IPS DF 6.9 (cell line): ENCODE measurements around the gene INO80E.
A peak's percentile ranks its signal among the peaks of the same experiment; 100 is the strongest.

Source experiments
- DNase-seq: peaks from one replicate; pipeline ENCODE4 v3.0.0-alpha.2; 2013; ENCODE audit warnings: low read depth, low spot score
- H3K27ac ChIP-seq: one replicate; pipeline ENCODE4 v1.5.1; 2013; ENCODE audit warnings: low read length, control low read depth
- H3K27me3 ChIP-seq: 2 replicates; pipeline ENCODE4 v1.6.1; 2013; ENCODE audit warnings: mild to moderate bottlenecking, low read length; ENCODE audit not compliant: control insufficient read depth, insufficient read depth
- H3K36me3 ChIP-seq: 2 replicates; pipeline ENCODE4 v1.6.1; 2013; ENCODE audit warnings: low read length; ENCODE audit not compliant: control insufficient read depth, insufficient read depth
- H3K4me1 ChIP-seq: 2 replicates; pipeline ENCODE4 v1.6.1; 2013; ENCODE audit warnings: low read length; ENCODE audit not compliant: control insufficient read depth, insufficient read depth
- H3K4me3 ChIP-seq: 2 replicates; pipeline ENCODE4 v1.5.1; 2013; ENCODE audit warnings: mild to moderate bottlenecking, low read length
- H3K9me3 ChIP-seq: 2 replicates; pipeline ENCODE4 v1.6.1; 2013; ENCODE audit warnings: low read length, inconsistent platforms; ENCODE audit not compliant: control insufficient read depth, insufficient read depth
- WGBS: extraction: QIAGEN DNeasy Blood & Tissue Kit; methylation state at CpG from one replicate; pipeline ENCODE4 v1.1.7; 2013; ENCODE audit warnings: mixed read lengths, missing lambda C conversion rate; ENCODE audit not compliant: insufficient read length, insufficient coverage; 5-methylcytosine and 5-hydroxymethylcytosine counted together

Gene INO80E

DNA sequence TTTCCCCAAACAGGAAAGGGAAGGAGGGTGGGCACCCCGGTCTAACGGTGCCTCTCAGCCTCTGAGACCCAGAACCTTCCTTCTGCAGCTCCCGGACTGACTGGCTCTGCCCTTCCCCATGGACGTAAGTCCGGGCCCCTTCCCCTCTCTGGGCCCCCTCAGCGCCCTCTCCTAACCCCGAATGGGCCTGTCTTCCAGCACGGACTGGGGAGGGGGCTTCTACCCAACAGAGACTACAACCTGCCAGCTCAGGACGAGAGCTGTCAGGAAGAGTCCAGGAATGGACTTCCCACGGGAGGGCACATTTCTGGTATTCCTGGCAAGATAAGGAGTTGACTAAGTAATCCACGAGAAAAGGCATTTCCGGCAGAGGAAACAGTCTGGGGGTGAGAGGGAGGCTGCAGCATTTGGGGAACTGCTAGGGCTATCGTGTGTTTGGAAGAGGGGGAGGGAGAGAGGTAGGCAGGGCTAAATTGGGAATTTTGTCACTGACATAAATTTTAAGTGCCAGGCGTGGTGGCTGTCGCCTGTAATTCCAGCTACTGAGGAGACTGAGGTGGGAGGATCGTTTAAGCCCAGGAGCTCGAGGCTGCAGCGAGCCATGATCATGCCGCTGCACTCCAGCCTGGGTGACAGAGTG, 57.5 kb downstream of the INO80E start:
- Histone ChIP-seq H3K4me1 (no peaks in the 10 kb centered on the region), H3K36me3 (no peaks in the 10 kb centered on the region), H3K27me3 (no peaks in the 10 kb centered on the region), H3K9me3 (no peaks in the 10 kb centered on the region), H3K4me3 (peak overlapping the region; percentile 69; the same call in 1 of the 2 replicates), H3K27ac (no peak overlapping the region)
- no CpG with 5 or more reads among the region's 19 CpGs for WGBS
- no peak for DNase-seq

DNA sequence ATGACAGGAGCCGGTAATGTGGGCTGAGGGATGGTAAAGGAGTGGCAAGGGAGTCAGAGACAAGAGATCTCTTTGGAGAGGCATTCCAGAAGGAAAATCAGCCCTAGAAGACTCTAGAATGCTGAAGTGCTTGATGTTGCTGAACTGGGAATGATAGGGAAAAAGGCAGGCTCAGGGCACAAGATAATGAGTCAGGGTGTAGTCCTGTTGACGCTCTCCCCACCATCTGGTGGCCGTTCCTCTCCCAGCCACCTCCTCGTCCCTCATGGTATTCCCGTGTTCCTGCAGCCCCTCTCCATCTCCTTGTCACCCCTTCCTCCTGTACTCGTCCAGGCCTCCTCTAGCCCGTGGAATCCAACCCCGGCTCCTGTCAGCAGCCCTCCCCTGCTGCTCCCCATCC, 58.4 kb downstream of the INO80E start:
- Histone ChIP-seq H3K4me3 (no peak overlapping the region), H3K9me3 (no peaks in the 10 kb centered on the region)
- WGBS = no CpG with 5 or more reads among the region's 8 CpGs

DNA sequence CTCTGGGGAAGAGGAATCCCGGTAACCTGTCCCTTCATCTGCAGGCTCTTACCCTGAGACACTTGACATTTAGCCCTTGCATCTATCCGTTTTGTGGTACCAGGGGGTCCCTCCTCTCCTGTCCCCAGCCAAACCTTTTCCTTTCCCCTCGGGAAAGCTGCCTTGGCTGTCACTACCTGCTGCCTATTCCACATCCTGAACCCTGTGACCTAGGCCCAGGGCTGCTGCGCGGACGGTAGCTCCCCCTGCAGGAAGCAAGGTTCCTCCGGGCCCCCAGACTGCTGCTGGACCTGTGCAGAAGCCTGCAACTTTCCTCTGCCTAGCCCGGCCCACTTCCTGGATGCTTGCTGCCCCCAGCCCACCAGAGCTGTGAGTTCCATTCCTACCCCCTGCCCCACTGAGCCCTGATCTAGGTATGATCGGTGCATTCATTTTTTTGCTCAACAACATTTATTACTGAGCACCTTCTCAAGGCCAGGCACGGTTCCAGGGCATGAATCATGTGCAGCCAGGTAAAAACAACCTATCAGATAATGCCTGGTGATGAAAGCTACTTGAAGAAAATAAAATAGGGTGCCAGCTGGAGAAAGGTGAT, 59.0 kb downstream of the INO80E start:
- H3K4me3 ChIP-seq = no peak overlapping the region

More for the DNA sequence above, 58.4 kb downstream of the INO80E start:
- no peaks in the 10 kb centered on the region for H3K4me1 ChIP-seq
- H3K36me3 ChIP-seq = no peaks in the 10 kb centered on the region
- H3K27me3 ChIP-seq = no peaks in the 10 kb centered on the region
- no peak for DNase-seq
- no peak overlapping the region for H3K27ac ChIP-seq

More for the DNA sequence above, 59.0 kb downstream of the INO80E start:
- H3K27me3 ChIP-seq = no peaks in the 10 kb centered on the region
- WGBS = no CpG with 5 or more reads among the region's 10 CpGs
- no peaks in the 10 kb centered on the region for H3K4me1 ChIP-seq
- no peaks in the 10 kb centered on the region for H3K36me3 ChIP-seq
- DNase-seq = no peak
- H3K9me3 ChIP-seq = no peaks in the 10 kb centered on the region
- no peak overlapping the region for H3K27ac ChIP-seq
